GM15510 (cell line): ENCODE measurements around the gene GSTO2.

Source experiments
- POLR2A ChIP-seq: IDR thresholded peaks from 3 replicates; pipeline ENCODE4 v1.6.1; 2011; ENCODE audit warnings: borderline replicate concordance; ENCODE audit not compliant: insufficient read length; ENCODE audit errors: extremely low read depth

GSTO2 gene

GRCh38 chr10:104247513-104248146 lies 21.4 kb upstream of the GSTO2 start:
- no peak for TF ChIP-seq POLR2A

GRCh38 chr10:104250371-104250770 lies 18.6 kb upstream of the GSTO2 start:
- no peak for TF ChIP-seq POLR2A

GRCh38 chr10:104251443-104251842 lies 17.5 kb upstream of the GSTO2 start:
- no peak for TF ChIP-seq POLR2A

- no peak for TF ChIP-seq POLR2A
Measured at GRCh38 chr10:104252368-104252767, 16.6 kb upstream of the GSTO2 start.

GRCh38 chr10:104253106-104253505 lies 15.9 kb upstream of the GSTO2 start:
- no peak for TF ChIP-seq POLR2A

GRCh38 chr10:104253606-104254410 lies 15.2 kb upstream of the GSTO2 start:
- no peak for TF ChIP-seq POLR2A

- TF ChIP-seq POLR2A, result peak; percentile 87
Measured at GRCh38 chr10:104254493-104255310, 14.3 kb upstream of the GSTO2 start, which contains the start of gene GSTO1. TSS of gene GSTO1 (plus strand) at chr10:104254892. CDS start at chr10:104254929, 37 bp downstream.

GRCh38 chr10:104255311-104255981 lies 13.5 kb upstream of the GSTO2 start:
- no peak for TF ChIP-seq POLR2A

GRCh38 chr10:104256335-104256961 lies 12.5 kb upstream of the GSTO2 start:
- no peak for TF ChIP-seq POLR2A

- TF ChIP-seq POLR2A, result no peak
Measured at GRCh38 chr10:104257235-104257634, 11.7 kb upstream of the GSTO2 start.

GRCh38 chr10:104258209-104258608 lies 10.8 kb upstream of the GSTO2 start:
- TF ChIP-seq POLR2A, result no peak

GRCh38 chr10:104259456-104259855 lies 9.5 kb upstream of the GSTO2 start:
- no peak for TF ChIP-seq POLR2A

GRCh38 chr10:104259999-104260774 lies 8.8 kb upstream of the GSTO2 start:
- TF ChIP-seq POLR2A, result no peak

GRCh38 chr10:104260775-104261115 lies 8.2 kb upstream of the GSTO2 start:
- TF ChIP-seq POLR2A, result no peak

- no peak for TF ChIP-seq POLR2A
Measured at GRCh38 chr10:104262055-104262454, 6.9 kb upstream of the GSTO2 start.

- TF ChIP-seq POLR2A, result no peak
Measured at GRCh38 chr10:104264783-104265182, 4.2 kb upstream of the GSTO2 start.
